Measurements from ENCODE around the gene NT5C2.

DNA sequence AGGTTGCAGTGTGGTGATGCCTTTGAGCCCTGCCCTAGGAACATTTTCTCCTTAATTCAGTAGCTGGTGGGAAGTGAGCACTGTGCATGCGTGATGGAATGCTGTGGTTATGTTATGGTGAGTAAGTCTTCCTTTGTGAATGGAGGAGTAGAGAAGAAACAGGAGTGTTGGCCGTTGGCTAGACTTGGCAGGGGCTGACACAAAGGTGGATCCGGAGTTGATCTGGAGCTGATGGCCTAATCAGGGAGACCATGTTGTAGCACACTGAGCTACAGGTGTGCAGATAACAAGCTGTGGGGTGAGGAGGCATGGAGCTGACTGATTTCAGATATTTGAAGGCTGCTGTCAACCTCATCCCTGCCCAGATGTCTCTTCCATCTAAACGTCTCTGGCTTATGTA, 152.7 kb downstream of the NT5C2 start:
- TF ChIP-seq, protein P1, sequence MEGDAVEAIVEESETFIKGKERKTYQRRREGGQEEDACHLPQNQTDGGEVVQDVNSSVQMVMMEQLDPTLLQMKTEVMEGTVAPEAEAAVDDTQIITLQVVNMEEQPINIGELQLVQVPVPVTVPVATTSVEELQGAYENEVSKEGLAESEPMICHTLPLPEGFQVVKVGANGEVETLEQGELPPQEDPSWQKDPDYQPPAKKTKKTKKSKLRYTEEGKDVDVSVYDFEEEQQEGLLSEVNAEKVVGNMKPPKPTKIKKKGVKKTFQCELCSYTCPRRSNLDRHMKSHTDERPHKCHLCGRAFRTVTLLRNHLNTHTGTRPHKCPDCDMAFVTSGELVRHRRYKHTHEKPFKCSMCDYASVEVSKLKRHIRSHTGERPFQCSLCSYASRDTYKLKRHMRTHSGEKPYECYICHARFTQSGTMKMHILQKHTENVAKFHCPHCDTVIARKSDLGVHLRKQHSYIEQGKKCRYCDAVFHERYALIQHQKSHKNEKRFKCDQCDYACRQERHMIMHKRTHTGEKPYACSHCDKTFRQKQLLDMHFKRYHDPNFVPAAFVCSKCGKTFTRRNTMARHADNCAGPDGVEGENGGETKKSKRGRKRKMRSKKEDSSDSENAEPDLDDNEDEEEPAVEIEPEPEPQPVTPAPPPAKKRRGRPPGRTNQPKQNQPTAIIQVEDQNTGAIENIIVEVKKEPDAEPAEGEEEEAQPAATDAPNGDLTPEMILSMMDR (IDR thresholded peaks at IDR 0.05; ENCODE audit: insufficient read depth, low read depth, low read length): no peak
- no peak for TF ChIP-seq EZH2 (IDR thresholded peaks at IDR 0.05; ENCODE audit: insufficient read depth, low read length)
